Measurements from ENCODE around the gene GEMIN7. TPM values are rescaled to one million over a fixed set of nuclear protein-coding genes. Genes with fewer than 3 reads are reported as not detected.
A peak's percentile ranks its signal among the peaks of the same experiment; 100 is the strongest.

GEMIN7 gene
- total and polyA plus RNA-seq, 2 of the 13 experiments (the other 11 are each of a cell fraction or from before 2014, with no cell fraction given): 24.1 to 30.6 TPM

DNA sequence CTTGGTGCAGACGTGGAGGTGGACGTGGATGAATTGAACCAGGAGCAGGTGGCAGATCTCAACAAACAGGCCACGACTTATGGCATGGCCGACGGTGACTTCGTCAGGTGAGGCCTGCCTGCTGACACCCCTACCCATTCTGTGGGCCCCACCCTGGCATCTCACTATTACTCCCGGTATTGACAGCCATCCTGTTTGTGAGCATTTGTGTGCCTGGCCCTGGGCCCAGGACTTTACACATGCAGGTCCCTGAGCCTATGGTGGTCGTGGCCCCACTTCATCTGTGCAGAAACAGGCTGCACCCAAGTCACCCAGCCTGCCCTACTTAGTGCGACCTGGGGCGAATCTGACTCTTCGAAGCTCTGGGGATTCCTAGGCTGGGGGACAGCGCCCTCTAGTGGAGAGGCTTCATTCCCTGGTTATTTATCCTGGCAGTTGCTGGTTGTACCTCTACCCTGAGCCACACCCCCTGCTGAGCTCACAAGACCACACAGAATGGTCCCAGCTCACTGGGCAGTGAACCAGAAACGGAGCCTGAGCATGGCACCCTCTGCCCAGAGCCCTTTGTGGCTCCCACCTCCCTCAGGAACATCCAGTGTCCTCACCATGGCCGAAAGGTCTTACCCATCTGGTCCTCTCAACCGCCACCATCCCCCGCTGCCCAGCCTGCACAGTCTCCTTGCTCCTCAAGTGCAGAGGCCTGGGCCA lies 19.6 kb upstream of the GEMIN7 start (continued):
- TF ChIP-seq ZSCAN30 (CRISPR knock-in tag; IDR thresholded peaks at IDR 0.05) (no peak), ZBTB3 (CRISPR knock-in tag; IDR thresholded peaks at IDR 0.05; ENCODE audit: borderline replicate concordance, low read depth) (no peak), ARNTL (CRISPR knock-in tag; IDR thresholded peaks at IDR 0.05) (no peak), ZFP90 (CRISPR knock-in tag; IDR thresholded peaks at IDR 0.05; ENCODE audit: borderline replicate concordance) (0 out of 2 replicates have a peak, but pooled peaks have one; percentile 50), HOXD1 (CRISPR knock-in tag; IDR thresholded peaks at IDR 0.05) (0 out of 2 replicates have a peak, but pooled peaks have one; percentile 20), DNMT1 (CRISPR knock-in tag; IDR thresholded peaks at IDR 0.05) (no peak), ATF7 (IDR thresholded peaks at IDR 0.05) (no peak), ATF7 (CRISPR knock-in tag; IDR thresholded peaks at IDR 0.05) (0 out of 2 replicates have a peak, but pooled peaks have one; percentile 35), SP5 (CRISPR knock-in tag; IDR thresholded peaks at IDR 0.05; ENCODE audit: borderline replicate concordance, low read depth) (no peak), ZNF788 (CRISPR knock-in tag; IDR thresholded peaks at IDR 0.05; ENCODE audit: borderline replicate concordance) (no peak; the same call in 1 of the 2 replicates), EZH2 (conservative IDR thresholded peaks at IDR 0.05; ENCODE audit: low read depth, low read length) (no peak), CAMTA2 (CRISPR knock-in tag; IDR thresholded peaks at IDR 0.05; ENCODE audit: borderline replicate concordance) (no peak), ZKSCAN8 (CRISPR knock-in tag; IDR thresholded peaks at IDR 0.05; ENCODE audit: borderline replicate concordance) (no peak), IRF2 (CRISPR knock-in tag; IDR thresholded peaks at IDR 0.05) (no peak), PHF21A (CRISPR knock-in tag; IDR thresholded peaks at IDR 0.05) (no peak), SOX5 (CRISPR knock-in tag; IDR thresholded peaks at IDR 0.05; ENCODE audit: borderline replicate concordance) (0 out of 2 replicates have a peak, but pooled peaks have one; percentile 17), MAF1 (CRISPR knock-in tag; IDR thresholded peaks at IDR 0.05; ENCODE audit: borderline replicate concordance) (no peak), MTA1 (CRISPR knock-in tag; IDR thresholded peaks at IDR 0.05; ENCODE audit: borderline replicate concordance) (no peak), XRCC5 (optimal IDR thresholded peaks at IDR 0.05; ENCODE audit: low read length) (peak; percentile 62), ZNF570 (CRISPR knock-in tag; IDR thresholded peaks at IDR 0.05; ENCODE audit: borderline replicate concordance) (no peak)
- TF ChIP-seq, protein P1, sequence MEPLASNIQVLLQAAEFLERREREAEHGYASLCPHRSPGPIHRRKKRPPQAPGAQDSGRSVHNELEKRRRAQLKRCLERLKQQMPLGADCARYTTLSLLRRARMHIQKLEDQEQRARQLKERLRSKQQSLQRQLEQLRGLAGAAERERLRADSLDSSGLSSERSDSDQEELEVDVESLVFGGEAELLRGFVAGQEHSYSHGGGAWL (CRISPR knock-in tag; IDR thresholded peaks at IDR 0.05): no peak
- TF ChIP-seq, protein P2, sequence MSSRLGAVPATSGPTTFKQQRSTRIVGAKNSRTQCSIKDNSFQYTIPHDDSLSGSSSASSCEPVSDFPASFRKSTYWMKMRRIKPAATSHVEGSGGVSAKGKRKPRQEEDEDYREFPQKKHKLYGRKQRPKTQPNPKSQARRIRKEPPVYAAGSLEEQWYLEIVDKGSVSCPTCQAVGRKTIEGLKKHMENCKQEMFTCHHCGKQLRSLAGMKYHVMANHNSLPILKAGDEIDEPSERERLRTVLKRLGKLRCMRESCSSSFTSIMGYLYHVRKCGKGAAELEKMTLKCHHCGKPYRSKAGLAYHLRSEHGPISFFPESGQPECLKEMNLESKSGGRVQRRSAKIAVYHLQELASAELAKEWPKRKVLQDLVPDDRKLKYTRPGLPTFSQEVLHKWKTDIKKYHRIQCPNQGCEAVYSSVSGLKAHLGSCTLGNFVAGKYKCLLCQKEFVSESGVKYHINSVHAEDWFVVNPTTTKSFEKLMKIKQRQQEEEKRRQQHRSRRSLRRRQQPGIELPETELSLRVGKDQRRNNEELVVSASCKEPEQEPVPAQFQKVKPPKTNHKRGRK (CRISPR knock-in tag; IDR thresholded peaks at IDR 0.05): no peak
- TF ChIP-seq, protein P3, sequence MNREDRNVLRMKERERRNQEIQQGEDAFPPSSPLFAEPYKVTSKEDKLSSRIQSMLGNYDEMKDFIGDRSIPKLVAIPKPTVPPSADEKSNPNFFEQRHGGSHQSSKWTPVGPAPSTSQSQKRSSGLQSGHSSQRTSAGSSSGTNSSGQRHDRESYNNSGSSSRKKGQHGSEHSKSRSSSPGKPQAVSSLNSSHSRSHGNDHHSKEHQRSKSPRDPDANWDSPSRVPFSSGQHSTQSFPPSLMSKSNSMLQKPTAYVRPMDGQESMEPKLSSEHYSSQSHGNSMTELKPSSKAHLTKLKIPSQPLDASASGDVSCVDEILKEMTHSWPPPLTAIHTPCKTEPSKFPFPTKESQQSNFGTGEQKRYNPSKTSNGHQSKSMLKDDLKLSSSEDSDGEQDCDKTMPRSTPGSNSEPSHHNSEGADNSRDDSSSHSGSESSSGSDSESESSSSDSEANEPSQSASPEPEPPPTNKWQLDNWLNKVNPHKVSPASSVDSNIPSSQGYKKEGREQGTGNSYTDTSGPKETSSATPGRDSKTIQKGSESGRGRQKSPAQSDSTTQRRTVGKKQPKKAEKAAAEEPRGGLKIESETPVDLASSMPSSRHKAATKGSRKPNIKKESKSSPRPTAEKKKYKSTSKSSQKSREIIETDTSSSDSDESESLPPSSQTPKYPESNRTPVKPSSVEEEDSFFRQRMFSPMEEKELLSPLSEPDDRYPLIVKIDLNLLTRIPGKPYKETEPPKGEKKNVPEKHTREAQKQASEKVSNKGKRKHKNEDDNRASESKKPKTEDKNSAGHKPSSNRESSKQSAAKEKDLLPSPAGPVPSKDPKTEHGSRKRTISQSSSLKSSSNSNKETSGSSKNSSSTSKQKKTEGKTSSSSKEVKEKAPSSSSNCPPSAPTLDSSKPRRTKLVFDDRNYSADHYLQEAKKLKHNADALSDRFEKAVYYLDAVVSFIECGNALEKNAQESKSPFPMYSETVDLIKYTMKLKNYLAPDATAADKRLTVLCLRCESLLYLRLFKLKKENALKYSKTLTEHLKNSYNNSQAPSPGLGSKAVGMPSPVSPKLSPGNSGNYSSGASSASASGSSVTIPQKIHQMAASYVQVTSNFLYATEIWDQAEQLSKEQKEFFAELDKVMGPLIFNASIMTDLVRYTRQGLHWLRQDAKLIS (CRISPR knock-in tag; IDR thresholded peaks at IDR 0.05): no peak
- TF ChIP-seq, protein P4, sequence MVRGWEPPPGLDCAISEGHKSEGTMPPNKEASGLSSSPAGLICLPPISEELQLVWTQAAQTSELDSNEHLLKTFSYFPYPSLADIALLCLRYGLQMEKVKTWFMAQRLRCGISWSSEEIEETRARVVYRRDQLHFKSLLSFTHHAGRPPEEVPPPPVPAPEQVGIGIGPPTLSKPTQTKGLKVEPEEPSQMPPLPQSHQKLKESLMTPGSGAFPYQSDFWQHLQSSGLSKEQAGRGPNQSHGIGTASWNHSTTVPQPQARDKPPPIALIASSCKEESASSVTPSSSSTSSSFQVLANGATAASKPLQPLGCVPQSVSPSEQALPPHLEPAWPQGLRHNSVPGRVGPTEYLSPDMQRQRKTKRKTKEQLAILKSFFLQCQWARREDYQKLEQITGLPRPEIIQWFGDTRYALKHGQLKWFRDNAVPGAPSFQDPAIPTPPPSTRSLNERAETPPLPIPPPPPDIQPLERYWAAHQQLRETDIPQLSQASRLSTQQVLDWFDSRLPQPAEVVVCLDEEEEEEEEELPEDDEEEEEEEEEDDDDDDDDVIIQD (CRISPR knock-in tag; IDR thresholded peaks at IDR 0.05; ENCODE audit: low read depth): no peak
